Activated T-helper 9 cell treated with anti-CD3 and anti-CD28 coated beads, Interleukin-2, amount 50 U/mL, for 16 hours (primary cell): ENCODE measurements around the gene BNIP5.
"Not testable (repeated sequence)": the region's sequence is repeated elsewhere in the genome, so short reads cannot be mapped to it uniquely, and the experiment has no call there.

Source experiments
- DNase-seq: peaks from one replicate; pipeline ENCODE4 v3.0.0-alpha.2; 2020; ENCODE audit warnings: low read depth

BNIP5 gene

DNA sequence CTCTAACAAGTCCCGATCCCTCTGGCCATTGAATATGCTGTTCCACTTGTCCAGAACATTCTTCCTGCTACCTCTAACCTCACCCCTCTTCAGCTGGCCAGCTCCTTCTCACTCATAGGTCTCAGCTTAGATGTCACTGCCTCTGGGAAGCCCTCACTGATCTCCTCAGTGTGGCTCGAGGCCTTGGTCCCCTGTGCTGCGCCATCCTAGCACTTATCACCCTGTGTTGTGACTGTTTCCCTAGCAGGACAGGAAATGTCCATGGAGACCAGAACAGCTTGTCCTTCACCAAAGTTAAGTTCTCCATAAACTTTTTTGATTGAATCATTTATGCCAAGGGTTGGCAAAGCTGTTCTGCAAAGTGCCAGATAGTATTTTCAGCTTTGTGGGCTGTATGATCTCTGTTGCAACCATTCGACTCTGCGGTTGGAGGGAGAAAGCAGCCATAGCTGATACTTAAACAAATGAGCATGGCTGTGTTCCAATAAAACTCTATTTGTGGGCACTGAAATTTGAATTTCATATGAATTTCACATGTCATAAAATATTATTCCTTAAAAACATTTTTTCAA lies 6.5 kb upstream of the BNIP5 start:
- DNase-seq = no peak

DNA sequence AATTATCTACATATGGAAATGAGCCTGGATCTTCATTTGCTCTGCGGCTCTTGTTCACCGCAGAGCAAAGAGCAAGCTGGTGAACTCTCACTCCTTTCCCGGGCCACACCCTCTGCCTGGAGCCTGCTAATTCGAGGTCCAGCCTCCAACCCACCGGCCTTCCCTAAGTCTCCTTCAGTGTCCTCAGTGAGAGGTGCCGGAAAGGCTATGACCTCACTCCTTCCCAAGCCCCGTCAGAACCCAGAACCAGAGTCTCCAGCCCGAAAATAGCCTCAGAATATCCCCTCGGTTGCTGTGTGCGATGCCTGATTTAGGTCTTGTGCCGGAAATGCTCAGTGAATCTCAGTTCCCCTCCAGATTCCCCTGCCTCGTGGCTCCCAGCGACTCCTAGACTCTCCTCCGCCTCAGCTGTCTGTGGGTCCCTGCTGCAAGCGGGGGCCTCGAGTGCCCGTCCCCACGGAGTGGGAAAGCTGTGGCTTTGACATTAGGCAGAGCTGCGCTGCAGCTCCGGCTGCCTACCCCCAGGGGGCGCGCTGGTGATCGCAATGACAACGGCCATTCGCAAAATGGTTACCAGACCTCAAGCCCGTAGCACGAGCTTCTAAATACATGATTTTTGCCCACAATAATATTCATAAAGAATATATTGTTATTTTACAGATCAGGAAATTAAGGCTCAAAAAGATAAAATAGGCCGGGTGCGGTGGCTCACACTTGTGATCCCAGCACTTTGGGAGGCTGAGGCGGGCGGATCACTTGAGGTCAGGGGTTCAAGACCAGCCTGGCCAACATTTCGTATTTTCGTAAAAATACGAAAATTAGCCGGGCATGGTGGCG lies 4.1 kb upstream of the BNIP5 start:
- peak; percentile 57 for DNase-seq

DNA sequence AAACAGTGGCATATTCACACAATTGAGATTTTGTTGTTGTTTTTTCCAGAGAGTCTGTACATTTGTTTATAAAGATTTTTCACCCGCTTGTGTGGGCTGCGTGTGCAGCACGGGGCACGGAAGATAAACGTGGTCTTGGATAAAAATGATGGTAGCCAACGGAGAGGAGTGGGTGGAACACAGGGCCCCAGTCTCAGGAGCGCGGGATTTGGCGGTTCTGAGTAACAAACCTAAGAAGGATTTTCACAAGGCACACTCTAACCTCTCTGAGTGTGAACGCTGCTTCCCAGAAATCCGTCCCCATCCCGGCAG lies 3.6 kb upstream of the BNIP5 start:
- DNase-seq = no peak

DNA sequence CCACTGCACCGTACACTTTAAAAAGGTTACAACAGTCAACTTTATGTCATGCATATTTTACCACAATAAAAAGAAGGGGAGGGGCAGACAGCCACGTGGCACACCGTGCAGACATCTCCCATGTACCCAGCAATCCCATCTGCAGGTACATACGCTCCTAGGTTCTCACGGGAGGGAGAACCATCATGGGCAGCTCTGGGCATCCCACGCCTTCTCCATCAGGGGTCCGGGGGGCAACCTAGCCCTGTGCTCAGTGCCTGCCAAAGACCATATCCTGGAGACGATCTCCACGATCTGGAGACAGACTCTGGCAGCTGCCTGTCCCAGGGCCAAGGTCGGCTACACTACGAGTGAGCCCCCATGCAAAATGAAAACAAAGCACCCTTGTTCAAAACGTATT lies 2.5 kb upstream of the BNIP5 start:
- no peak for DNase-seq

DNA sequence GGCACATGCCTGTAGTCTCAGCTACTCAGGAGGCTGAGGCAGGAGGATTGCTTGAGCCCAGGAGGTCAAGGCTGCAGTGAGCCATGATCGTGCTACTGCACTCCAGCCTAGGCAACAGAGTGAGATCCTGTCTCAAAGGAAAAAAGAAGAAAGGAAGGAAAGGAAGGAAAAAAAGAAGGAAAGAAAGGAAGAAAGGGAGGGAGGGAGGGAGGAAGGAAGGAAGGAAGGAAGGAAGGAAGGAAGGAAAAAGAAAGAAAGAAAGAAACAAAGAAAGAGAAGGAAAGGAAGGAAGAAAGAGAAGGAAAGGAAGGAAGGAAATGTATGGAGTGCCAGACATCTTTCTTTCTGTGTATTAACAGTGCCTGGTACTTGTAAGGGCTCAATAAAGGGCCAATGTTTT lies 1.5 kb upstream of the BNIP5 start:
- DNase-seq = not testable (repeated sequence)

DNA sequence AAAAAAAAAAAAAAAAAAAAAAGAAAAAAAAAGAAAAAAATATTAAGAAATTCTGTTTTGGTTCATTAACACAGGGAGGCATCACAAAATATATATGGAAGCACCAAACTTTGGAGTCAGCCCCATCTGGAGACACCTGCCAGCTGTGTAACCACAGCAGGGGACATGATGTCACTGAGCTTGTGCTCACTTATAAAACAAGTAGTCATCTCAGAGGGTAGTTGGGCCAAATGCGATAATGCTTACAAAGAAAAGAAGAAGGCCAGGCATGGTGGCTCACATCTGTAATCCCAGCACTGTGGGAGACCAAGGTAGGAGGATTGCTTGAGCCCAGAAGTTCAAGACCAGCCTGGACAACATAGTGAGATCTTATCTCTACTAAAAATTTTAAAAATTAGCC lies 1.1 kb upstream of the BNIP5 start:
- DNase-seq = no peak

DNA sequence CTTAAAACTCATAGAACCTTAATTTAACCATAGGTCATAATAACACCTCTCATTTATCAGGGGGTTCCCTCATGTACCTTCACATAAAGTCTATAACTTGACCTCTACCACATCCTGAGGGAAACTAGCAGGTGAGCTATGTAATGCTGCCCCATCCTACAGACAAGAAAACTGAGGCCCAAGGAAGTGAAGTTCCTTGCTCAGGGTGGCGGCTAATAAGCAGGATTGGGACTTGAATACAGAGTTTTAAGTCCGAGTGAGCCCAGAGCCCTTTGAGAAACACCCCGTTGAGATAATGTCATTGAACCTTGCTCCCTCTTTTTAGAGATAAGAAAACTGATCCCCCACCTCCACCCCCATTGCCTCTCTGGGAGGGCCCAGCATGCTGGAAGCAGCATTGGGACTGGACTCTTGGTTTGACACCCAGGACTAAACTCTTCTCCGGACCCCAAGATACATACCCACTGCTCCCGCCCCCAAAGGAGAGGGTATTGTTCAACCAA lies 429 bp downstream of the BNIP5 start:
- DNase-seq = no peak

DNA sequence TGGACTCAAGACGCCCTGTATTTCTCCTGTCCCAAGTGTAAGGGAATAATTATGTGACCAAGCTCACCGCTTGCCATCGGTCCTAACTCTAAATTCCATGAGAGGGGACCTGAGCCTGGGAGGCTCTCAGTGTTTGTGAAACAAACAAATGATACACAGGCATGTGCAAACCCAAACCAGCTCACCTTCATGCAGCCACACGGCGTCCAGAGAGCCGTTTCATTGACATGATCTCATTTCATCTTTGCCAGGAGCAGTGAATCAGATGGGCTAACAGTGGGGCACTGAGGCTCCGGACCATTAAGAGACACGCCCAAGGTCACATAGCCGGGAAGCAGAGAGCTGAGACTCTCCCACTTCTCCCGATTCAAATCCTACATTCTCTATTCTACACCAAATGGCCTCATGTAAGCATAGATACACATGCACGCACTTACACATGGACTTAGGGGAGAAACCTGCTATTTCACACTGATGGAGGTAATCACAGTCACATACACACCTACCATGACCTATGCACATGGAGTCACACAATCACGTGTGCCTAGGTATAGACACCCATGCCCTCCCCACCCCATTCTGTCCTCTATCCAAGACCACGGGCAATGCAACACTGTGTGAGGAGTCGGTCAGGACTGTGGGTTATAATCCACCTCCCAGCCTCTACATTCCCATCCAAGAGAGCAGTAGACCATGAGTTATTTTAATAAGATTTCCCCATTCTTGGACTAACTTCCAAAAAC lies 1.1 kb downstream of the BNIP5 start:
- no peak for DNase-seq

DNA sequence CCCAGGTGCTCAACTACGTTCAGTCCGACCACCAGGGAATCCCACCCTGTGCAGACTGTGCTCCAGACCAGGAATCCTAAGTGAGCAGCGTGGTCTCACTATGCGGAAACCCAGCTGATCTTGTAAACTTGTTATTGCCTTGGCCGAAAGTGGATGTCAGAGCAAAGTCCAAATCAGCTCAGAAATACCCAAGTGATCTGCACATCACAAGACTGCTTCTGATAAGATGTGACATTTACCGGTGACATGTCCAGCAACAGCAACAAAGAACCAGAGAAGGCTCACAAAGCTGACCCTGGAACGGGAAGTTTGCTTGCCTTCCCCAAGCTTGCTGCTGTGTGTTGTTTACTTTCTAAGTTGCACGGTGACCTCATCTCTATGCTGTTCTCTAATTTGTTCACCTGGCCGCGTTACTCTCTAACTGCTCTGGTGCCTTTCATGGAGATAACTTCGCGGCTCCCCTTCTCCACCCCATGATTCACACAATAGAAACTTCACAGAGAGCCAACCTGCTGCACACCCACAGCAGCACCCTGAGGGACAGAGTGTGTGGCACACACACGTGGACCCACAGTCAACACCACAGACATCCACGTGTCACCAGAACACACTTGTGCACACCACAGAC lies 1.7 kb downstream of the BNIP5 start:
- no peak for DNase-seq

DNA sequence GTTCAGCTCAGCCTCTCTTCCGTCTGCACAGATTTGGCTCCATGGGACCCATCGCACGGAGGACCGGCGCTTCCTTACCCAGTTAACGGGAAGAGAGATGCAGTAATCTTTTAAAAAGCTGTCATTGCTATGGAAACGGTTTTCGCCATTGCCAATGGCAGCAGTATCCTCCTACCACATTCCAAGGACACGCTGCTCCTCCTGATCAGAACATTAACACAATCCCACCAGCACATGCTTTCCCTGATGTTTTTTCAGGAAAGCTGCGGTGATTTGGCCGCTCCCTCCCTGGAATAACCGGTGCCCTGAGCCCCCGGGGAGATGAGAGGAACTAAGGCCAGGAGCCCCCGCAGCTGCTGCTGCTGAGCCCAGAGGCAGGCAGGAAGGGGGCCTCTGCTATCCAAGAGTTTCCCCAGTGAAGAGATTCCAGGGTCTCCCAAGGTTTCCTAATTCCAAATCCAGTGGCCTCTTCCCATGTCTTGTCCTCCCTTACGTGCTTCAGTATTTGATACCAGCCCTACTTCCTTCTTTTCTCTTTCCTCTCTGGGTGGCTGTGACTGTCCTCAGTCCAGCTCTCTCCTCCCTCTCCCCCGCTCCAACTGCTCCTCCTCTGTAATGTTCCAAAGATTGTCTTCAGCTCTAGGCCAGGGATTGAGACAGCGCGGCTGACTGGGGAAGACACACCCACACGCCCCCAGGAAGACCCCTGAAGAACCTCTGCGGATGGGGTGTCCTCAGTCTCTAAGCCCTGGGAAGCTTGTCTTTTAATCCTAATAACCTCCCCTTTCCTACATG lies 2.6 kb downstream of the BNIP5 start:
- DNase-seq = no peak

DNA sequence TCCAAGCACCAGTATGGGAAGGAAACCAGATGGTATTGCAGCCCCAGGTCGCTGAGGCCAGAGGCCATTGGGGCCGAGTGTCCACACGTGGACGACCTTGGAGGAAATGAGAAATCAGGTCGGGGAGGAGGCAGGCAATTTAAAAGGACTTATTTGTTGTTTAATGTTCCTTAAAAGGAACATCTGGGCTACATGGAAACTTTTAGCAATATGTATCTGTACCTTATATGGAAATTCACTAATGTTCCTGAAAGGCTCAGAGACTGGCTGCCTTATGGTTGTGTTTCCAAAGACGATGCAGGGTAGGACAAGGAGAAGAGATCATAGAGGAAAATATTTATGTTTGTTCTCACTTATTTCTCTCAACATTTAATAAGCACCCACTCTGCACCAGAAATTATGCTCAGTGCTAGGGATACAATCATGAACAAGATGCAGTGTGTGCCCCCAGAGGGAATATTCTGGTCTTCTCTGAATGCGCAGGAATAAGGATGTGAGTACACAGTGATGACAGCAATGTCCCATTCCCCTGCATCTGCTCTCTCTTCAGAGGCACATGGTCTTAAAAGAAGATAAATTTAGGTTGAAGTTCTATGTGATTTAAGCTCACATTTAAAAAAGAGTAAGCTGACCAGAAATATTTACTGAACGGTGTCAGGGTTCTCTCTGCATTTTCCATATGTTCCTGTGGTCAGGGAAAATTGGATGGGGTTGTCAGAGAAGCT lies 3.4 kb downstream of the BNIP5 start:
- DNase-seq = no peak

DNA sequence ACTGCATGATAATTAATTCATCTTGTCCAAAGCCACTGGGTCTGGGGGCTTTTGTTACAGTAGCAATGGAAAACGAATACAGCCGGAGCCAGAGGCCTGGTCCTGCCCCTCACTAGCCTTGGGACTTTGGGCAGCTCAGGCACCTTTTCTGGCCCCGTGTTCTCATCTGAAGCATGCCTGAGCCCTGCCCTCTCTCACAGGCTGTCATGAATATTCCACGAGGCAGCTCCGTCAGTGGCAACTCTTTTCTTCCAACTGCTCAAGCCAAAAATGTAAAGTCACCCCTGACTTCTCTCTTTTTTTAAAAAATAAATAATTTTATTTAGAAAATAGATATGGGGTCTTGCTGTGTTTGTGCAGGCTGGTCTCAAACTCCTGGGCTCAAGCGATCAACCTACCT lies 5.3 kb downstream of the BNIP5 start:
- DNase-seq = no peak

DNA sequence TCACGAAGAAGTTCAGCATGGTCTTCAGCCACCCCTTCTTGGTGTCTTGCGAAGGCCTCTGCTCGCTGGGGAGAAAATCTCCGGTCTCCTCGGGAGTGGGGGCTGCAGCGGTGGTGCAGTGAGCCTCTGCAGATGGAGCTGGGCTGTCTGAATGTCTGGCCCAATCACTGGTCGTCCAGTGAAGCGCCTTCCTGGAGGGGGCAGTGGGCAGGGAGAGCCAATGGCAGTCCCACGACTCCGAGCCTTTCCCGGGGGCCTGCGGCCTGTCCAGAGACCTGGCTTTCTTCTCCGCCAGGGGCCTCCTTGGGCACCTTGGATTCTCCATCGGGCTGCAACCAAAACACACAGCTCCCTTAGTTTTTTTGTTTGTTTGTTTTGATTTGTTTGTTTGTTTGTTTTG lies 6.3 kb downstream of the BNIP5 start:
- DNase-seq = no peak

DNA sequence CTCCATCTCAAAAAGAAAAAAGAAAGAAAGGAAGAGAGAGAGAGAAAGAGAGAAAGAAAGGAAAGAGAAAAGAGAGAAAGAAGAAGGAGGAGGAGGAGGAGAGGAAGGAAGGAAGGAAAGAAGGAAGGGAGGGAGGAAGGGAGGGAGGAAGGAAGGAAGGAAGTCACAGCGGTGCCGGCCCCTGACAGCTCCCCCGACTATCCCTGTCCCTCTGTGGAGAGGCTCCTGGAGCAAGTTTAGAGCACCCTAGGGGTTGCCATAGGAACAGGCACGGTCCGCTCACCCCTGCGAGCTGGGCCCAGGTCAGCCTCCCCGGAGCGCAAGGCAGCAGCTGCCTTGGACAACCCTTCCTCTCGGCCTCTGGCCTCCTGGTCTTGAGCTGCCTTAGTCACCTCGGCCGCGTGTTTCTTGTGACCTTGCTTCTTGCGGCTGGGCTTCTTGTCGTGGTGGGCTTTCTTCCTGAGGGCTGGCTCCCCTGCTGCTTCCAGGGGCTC lies 6.8 kb downstream of the BNIP5 start:
- no peak for DNase-seq

DNA sequence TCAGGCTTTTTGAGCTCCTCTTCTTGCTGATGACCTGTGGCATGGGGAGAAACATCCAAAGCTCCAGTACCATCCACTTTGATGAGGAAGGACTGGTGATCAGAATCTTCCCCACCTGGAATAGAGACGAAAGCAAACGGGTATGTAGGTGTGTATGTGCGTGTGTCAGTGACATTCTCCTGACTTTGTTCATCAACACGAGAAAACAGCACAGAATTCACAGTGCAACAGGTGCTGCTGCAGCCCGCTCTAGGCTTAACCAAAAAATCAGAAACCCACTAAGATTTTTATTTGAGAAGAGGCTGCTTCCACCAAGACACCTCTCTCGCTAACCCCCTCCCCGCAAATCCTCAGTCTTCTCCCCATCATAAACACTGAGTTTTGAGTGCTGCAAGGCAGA lies 8.1 kb downstream of the BNIP5 start:
- no peak for DNase-seq

DNA sequence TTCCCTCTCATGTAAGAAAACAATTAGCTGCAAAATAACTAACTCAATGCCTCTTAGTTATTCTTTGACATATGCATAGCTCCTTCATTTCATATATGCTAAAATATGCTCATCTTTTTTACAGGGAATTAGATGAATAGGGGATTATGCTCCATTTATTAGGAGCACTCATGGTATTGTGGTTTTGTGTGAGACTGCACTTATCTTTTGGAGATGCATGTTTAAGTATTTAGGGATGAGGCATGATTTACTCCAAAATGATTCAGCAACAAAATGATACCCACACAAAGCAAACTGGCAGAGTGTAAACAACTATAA lies 8.8 kb downstream of the BNIP5 start:
- no peak for DNase-seq

DNA sequence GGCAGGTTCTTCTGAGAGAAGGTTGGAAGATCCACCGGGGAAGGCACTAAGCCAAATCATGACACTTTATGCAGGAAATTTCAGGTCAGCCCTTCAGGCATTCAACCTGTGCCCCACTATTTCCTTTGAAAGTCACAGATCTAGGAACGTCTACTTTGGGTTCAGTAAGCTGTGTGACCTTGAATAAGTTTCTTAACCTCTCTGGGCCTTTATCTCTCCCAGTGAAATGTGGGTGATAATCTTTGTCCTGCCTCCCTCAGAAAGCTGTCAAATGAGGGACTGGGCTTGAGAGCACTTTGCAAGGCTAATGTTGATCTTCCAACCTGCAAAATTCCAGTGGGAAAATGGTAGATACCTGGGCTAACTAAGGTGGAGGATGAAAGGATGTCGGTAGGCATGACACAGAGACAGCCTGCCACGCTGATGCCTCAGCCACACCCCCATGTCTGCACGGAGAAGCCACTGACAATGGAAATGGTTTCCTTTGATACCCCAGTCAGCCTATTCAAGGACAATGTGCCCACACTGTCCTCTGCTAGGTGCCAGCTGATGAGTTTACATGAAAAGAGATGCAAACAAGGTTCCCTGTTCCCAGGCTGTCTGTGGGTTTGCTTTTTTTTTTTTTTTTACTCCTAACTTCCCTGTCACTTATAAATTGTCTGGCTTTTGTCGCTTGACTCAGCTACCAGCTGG lies 9.3 kb downstream of the BNIP5 start:
- no peak for DNase-seq

DNA sequence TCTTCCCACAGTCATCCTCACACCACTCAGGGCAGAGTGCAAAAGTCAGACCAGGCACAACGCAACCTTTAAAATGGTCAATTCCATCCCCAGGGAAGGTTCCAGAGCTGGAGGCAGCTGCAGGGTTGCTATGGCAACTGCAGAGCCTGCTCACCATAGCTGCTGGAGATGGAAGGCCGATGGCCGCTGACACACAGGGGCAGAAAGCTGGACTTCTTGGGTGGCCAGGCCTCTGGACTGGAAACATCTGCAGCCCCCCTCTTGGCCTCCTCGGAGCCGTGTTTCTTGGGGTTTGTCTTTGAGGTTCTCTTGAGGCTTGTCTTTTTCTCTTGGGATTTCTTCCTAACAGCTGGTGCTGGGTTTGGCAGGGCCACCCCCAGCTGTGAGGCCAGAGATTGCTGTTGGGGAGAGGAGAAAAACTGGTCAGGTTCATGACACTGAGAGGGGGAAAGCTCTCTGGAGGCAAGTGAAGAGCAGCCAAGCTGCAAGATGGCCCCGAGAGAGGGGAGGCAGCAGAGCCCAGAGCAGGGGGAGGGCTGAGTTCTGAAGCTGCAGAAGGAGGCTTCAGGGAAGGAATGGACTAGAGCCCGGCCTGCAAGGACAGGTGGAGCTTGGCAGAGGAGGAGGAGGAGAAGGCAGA lies 10.2 kb downstream of the BNIP5 start:
- DNase-seq = no peak

DNA sequence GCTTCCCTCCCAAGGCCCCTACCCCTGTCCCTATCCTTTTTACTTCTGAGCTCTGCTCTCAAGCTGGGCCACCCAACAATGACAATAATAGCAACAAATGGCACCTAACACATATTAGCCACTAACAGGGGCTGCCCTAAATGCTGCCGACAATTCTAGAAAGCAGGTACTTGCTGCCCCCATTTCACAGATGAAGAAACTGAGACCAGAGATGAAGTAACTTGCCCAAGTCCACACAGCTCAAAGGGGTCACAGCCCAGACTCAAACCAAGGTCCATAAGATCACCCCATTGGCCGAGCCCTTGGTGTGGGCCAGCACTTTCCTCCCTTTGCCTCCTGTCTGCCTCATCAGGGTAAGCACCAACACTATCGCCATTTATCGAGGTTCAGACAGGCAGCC lies 12.0 kb downstream of the BNIP5 start:
- DNase-seq = no peak

DNA sequence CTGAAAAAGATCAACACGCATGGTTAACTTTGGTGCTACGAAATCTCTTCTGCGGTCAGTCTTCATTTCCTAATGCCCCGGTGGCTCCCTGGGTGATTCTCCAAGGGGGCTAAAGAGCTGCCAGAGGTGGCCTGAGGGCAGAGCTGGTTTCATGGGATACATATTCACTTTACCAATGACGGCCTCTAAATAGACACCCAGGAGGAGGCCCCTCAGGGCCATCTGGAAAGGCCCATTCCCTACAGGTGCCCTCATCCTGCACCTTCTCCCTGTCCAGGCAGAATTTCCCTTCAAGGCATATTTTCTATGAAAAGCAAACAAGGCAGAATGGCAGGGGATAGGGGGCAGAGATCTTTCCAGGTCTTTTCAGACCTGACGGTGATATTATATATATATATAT lies 12.5 kb downstream of the BNIP5 start:
- no peak for DNase-seq
